Measurements from ENCODE around the gene NAXD. TPM values are rescaled to one million over a fixed set of nuclear protein-coding genes. Genes with fewer than 3 reads are reported as not detected.

The NAXD gene
- total and polyA plus RNA-seq, 10 of the 15 experiments (the other 5 are each of a cell fraction or from before 2014, with no cell fraction given), result 1.5 to 36.2 (median 23.8) TPM

DNA sequence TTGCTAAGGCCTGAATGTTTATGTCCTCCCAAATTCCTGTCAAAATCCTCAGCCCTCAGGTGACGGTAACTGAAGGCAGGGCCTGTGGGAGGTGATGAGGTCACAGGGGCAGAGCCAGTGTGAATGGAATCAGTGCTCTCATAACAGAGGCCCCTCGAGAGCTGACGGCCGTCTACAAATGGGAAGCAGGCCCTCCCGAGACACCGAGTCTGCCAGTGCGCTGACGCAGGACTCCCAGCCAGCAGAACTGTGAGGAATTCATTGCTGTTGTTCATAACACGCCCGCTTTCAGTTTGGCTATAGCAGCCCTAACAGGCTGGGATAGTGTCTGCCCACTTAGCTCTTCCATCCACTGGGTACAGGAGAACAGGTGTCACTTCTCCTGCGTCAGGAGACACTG is 49.3 kb downstream of the NAXD start:
- intact Hi-C loops (cut with micrococcal nuclease; ENCODE audit: unreplicated experiment), result no loop called here
- ChIA-PET SMC1A (ENCODE audit: uncharacterized antibody, unreplicated experiment) (no interaction called here), POLR2A (no interaction called here), RAD21 (ENCODE audit: unreplicated experiment) (interaction anchor here (1.6 kb wide), 1 partner anchor 12 kb away, joined by 3 read pairs; no protein-coding TSS in a partner anchor), CTCF (interaction anchor here (1.3 kb wide), 1 partner anchor 12 kb away, joined by 3 read pairs; no protein-coding TSS in a partner anchor)
- ATAC-seq (no peak), FAIRE-seq (no peak), DNase-seq (ENCODE audit: low read depth, low spot score) (no peak)
- no peak overlapping the region for H3K4me2 ChIP-seq (ENCODE audit: control insufficient read depth, insufficient read depth)
- H3K4me1 ChIP-seq (ENCODE audit: control insufficient read depth, insufficient read depth, low read length), result no peaks in the 10 kb centered on the region
- BruUV-seq (replicated peaks), result no TSS peak
- H3K9me3 ChIP-seq (replicated peaks; ENCODE audit: control insufficient read depth, insufficient read depth, low read length), result no peaks in the 10 kb centered on the region; the same call in 2 of the 3 replicates
- H3K27me3 ChIP-seq (replicated peaks in 1 of 2; ENCODE audit: control insufficient read depth in 2 of 2, insufficient read depth in 2 of 2, low read length in 1 of 2), result no peaks in the 10 kb centered on the region
- no peak overlapping the region for H3K4me3 ChIP-seq
- H3K36me3 ChIP-seq (ENCODE audit: control insufficient read depth in 2 of 2, insufficient read depth in 2 of 2, low read length in 1 of 2), result peaks cover 23 to 24% of the 10 kb centered on the region in 2 experiments; a peak in 3 of 4 replicates
- H4K20me1 ChIP-seq (ENCODE audit: control insufficient read depth, insufficient read depth), result no peaks in the 10 kb centered on the region
- TF ChIP-seq TARDBP (IDR thresholded peaks at IDR 0.05; ENCODE audit: borderline replicate concordance) (no peak), ZNF217 (IDR thresholded peaks at IDR 0.05) (no peak), ATF7 (IDR thresholded peaks at IDR 0.05; ENCODE audit: low read depth) (no peak), PAX8 (IDR thresholded peaks at IDR 0.05) (no peak), MYB (IDR thresholded peaks at IDR 0.05; ENCODE audit: borderline replicate concordance, low read depth, low read length) (no peak), FOS (IDR thresholded peaks at IDR 0.05; ENCODE audit: borderline replicate concordance, extremely low read depth, insufficient read length) (no peak)
- TF ChIP-seq, protein P1, sequence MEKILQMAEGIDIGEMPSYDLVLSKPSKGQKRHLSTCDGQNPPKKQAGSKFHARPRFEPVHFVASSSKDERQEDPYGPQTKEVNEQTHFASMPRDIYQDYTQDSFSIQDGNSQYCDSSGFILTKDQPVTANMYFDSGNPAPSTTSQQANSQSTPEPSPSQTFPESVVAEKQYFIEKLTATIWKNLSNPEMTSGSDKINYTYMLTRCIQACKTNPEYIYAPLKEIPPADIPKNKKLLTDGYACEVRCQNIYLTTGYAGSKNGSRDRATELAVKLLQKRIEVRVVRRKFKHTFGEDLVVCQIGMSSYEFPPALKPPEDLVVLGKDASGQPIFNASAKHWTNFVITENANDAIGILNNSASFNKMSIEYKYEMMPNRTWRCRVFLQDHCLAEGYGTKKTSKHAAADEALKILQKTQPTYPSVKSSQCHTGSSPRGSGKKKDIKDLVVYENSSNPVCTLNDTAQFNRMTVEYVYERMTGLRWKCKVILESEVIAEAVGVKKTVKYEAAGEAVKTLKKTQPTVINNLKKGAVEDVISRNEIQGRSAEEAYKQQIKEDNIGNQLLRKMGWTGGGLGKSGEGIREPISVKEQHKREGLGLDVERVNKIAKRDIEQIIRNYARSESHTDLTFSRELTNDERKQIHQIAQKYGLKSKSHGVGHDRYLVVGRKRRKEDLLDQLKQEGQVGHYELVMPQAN (conservative IDR thresholded peaks at IDR 0.05), result no peak
- TF ChIP-seq, protein P2, sequence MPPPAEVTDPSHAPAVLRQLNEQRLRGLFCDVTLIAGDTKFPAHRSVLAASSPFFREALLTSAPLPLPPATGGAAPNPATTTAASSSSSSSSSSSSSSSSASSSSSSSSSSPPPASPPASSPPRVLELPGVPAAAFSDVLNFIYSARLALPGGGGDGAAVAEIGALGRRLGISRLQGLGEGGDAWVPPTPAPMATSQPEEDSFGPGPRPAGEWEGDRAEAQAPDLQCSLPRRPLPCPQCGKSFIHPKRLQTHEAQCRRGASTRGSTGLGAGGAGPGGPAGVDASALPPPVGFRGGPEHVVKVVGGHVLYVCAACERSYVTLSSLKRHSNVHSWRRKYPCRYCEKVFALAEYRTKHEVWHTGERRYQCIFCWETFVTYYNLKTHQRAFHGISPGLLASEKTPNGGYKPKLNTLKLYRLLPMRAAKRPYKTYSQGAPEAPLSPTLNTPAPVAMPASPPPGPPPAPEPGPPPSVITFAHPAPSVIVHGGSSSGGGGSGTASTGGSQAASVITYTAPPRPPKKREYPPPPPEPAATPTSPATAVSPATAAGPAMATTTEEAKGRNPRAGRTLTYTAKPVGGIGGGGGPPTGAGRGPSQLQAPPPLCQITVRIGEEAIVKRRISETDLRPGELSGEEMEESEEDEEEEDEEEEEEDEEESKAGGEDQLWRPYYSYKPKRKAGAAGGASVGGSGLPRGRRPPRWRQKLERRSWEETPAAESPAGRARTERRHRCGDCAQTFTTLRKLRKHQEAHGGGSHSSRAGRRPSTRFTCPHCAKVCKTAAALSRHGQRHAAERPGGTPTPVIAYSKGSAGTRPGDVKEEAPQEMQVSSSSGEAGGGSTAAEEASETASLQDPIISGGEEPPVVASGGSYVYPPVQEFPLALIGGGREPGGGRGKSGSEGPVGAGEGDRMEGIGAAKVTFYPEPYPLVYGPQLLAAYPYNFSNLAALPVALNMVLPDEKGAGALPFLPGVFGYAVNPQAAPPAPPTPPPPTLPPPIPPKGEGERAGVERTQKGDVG (CRISPR knock-in tag; IDR thresholded peaks at IDR 0.05), result no peak
- in situ Hi-C loops (cut with MboI), result no loop called here
- no peak overlapping the region for H3K9ac ChIP-seq (ENCODE audit: control insufficient read depth, insufficient read depth, low read length)
- WGBS (ENCODE audit: insufficient coverage, insufficient replicate concordance, low lambda C conversion rate, missing lambda C conversion rate), result 99% methylated on average over 11 of the region's 11 CpGs
- H3K79me2 ChIP-seq (ENCODE audit: control insufficient read depth, insufficient read depth, low read length), result no peaks in the 10 kb centered on the region
- no peak overlapping the region for H3K27ac ChIP-seq (ENCODE audit: control insufficient read depth, insufficient read depth)
- H2AFZ ChIP-seq (ENCODE audit: control insufficient read depth, low read depth, low read length), result no peak overlapping the region
